ENCODE data around the gene LRRC23. TPM values are rescaled to one million over a fixed set of nuclear protein-coding genes. Genes with fewer than 3 reads are reported as not detected.

The LRRC23 gene
- polyA plus RNA-seq, 2 of the 4 experiments (the other 2 are of a cell fraction), result 19.1 to 33.3 TPM

DNA sequence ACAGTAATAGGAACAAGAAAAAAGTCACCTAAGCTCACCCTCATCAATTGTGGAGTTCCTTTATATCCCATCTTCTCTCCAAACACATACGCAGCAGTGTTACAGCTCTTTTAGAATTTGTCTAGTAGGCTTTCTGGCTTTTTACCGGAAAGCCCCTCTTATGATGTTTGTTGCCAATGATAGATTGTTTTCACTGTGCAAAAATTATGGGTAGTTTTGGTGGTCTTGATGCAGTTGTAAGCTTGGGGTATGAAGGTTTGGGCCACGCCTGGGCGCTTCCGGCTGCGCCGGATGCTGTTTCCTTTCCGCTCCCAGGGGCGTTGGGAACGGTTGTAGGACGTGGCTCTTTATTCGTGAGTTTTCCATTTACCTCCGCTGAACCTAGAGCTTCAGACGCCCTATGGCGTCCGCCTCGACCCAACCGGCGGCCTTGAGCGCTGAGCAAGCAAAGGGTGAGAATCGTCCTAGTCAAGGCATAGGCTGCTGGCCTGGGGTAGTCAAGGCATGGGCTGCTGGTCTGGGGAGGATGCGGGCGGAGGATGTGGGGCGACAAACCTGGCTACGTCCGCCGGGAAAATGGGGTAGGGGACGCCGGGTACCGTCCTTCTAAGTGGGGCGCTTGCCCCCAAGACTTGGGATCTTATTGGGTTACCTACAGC lies 39.2 kb downstream of the LRRC23 start, which contains the start of the genes C12orf57 and RNU7-1 (continued):
- TF ChIP-seq, protein P1, sequence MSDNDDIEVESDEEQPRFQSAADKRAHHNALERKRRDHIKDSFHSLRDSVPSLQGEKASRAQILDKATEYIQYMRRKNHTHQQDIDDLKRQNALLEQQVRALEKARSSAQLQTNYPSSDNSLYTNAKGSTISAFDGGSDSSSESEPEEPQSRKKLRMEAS (IDR thresholded peaks at IDR 0.05), result peak; percentile 55
- TF ChIP-seq NR3C1 (IDR thresholded peaks at IDR 0.05), result no peak
- TF ChIP-seq MAZ (IDR thresholded peaks at IDR 0.05; ENCODE audit: borderline replicate concordance, low read depth, low read length), result peak; percentile 66; the same call in 1 of the 2 replicates
- peak; percentile 82; the same call in 1 of the 2 replicates for TF ChIP-seq GATA3 (IDR thresholded peaks at IDR 0.05; ENCODE audit: borderline replicate concordance)
- TF ChIP-seq MYC (IDR thresholded peaks at IDR 0.05; ENCODE audit: borderline replicate concordance, low read length), result no peak
- no peak for TF ChIP-seq HDAC2 (IDR thresholded peaks at IDR 0.05)
- TF ChIP-seq RAD21 (conservative IDR thresholded peaks at IDR 0.05 in 1 of 2, IDR thresholded peaks at IDR 0.05 in 1 of 2), result peak in 1 of 2 experiments; percentile 11; a peak in 1 of 5 replicates
- no peak for TF ChIP-seq CHD4 (IDR thresholded peaks at IDR 0.05; ENCODE audit: borderline replicate concordance)
- TF ChIP-seq JUNB (IDR thresholded peaks at IDR 0.05), result peak; percentile 31; the same call in 1 of the 2 replicates
- TF ChIP-seq SMC3 (IDR thresholded peaks at IDR 0.05), result no peak
- TF ChIP-seq JUN (IDR thresholded peaks at IDR 0.05), result peak; percentile 100
- TF ChIP-seq EHF (CRISPR knock-in tag; IDR thresholded peaks at IDR 0.05), result peak; percentile 95
- no peak for TF ChIP-seq ZNF302 (CRISPR knock-in tag; IDR thresholded peaks at IDR 0.05)
- no peak for TF ChIP-seq KDM1A (IDR thresholded peaks at IDR 0.05; ENCODE audit: low read depth)
- TF ChIP-seq, protein P2, sequence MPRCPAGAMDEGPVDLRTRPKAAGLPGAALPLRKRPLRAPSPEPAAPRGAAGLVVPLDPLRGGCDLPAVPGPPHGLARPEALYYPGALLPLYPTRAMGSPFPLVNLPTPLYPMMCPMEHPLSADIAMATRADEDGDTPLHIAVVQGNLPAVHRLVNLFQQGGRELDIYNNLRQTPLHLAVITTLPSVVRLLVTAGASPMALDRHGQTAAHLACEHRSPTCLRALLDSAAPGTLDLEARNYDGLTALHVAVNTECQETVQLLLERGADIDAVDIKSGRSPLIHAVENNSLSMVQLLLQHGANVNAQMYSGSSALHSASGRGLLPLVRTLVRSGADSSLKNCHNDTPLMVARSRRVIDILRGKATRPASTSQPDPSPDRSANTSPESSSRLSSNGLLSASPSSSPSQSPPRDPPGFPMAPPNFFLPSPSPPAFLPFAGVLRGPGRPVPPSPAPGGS (IDR thresholded peaks at IDR 0.05), result peak; percentile 100
- no peak for TF ChIP-seq FOSL2 (IDR thresholded peaks at IDR 0.05)
- peak; percentile 78 for TF ChIP-seq FOSL2 (CRISPR knock-in tag; IDR thresholded peaks at IDR 0.05)
- TF ChIP-seq HOXB5 (CRISPR knock-in tag; IDR thresholded peaks at IDR 0.05), result peak; percentile 97
- TF ChIP-seq CBX2 (IDR thresholded peaks at IDR 0.05; ENCODE audit: borderline replicate concordance, low read depth), result peak; percentile 42; the same call in 1 of the 2 replicates
- TF ChIP-seq KDM5A (IDR thresholded peaks at IDR 0.05), result no peak
- no peak; the same call in 1 of the 2 replicates for TF ChIP-seq E2F6 (IDR thresholded peaks at IDR 0.05; ENCODE audit: borderline replicate concordance, low read depth)
- 0 out of 2 replicates have a peak, but pooled peaks have one; percentile 59 for TF ChIP-seq PHF8 (IDR thresholded peaks at IDR 0.05; ENCODE audit: borderline replicate concordance, low read depth)
- TF ChIP-seq MAFK (IDR thresholded peaks at IDR 0.05; ENCODE audit: partially characterized antibody), result peak; percentile 88
- peak; percentile 100 for TF ChIP-seq FOSB (CRISPR knock-in tag; IDR thresholded peaks at IDR 0.05)
- peak; percentile 56 for TF ChIP-seq POLR2AphosphoS2 (conservative IDR thresholded peaks at IDR 0.05; ENCODE audit: low read length)

DNA sequence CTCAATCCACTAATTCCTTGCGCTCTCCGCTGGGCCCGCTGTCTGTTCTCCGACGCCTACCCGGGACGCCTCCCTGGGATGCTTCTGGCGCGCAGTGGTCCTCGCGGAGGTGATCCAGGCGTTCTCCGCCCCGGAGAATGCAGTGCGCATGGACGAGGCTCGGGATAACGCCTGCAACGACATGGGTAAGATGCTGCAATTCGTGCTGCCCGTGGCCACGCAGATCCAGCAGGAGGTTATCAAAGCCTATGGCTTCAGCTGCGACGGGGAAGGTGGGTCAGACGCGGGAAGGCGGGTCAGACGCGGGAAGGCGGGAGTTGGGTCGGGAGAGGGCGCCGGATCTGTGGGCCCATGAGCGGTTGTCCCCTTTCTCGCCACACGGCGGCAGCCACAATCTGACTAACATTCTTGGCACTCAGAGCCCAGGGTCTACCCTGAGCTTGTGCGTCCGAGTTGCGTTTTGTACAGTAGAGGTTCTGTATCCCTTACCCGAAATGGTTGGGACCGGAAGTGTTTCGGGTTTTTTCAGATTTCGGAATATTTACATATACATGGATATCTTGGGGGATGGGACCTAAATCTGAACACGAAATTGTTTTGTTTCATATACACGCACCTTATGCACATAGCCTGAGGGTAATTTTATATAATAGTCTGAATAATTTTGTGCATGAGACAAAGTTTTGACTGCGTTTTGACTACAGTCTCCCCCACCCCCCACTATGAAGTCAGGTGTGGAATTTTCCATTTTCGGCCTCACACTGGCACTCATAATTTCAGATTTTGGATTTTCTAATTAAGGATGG lies 40.0 kb downstream of the LRRC23 start:
- ATAC-seq (peak; percentile 52 to 73), DNase-seq (ENCODE audit: low read depth in 1 of 2, low spot score in 1 of 2) (peak; percentile 93 to 97), FAIRE-seq (no peak)
- ChIA-PET POLR2A (interaction anchor here (0.6 to 6.1 kb wide), 31 partner anchors 10 to 244 kb away, joined by 3 to 174 read pairs (median 7); partner anchors contain the start of genes C1RL, CDCA3, COPS7A and EMG1), CTCF (interaction anchor here (0.6 to 22.6 kb wide), 26 partner anchors 10 to 697 kb away, joined by 3 to 370 read pairs (median 4); partner anchors contain the start of genes ATN1, C1RL, C1S and CDCA3)
- Histone ChIP-seq H3K4me2 (peak overlapping the region; percentile 88), H3K9me3 (no peaks in the 10 kb centered on the region), H3K4me3 (peak overlapping the region; percentile 59), H3K4me1 (peaks cover 36% of the 10 kb centered on the region), H3K27ac (peak overlapping the region; percentile 80 to 90)
- 2% methylated on average over 48 of the region's 48 CpGs for WGBS (ENCODE audit: missing lambda C conversion rate)
- TF ChIP-seq JUNB (IDR thresholded peaks at IDR 0.05) (no peak), MAZ (IDR thresholded peaks at IDR 0.05; ENCODE audit: borderline replicate concordance, low read depth, low read length) (no peak), KDM1A (IDR thresholded peaks at IDR 0.05; ENCODE audit: low read depth) (no peak), FOSL2 (IDR thresholded peaks at IDR 0.05) (no peak), FOSL2 (CRISPR knock-in tag; IDR thresholded peaks at IDR 0.05) (peak; percentile 46), ESRRA (IDR thresholded peaks at IDR 0.05; ENCODE audit: borderline replicate concordance, low read length) (no peak), CHD4 (IDR thresholded peaks at IDR 0.05; ENCODE audit: borderline replicate concordance) (no peak), RAD21 (conservative IDR thresholded peaks at IDR 0.05 in 1 of 2, IDR thresholded peaks at IDR 0.05 in 1 of 2) (peak; percentile 87), NPAS2 (CRISPR knock-in tag; IDR thresholded peaks at IDR 0.05; ENCODE audit: borderline replicate concordance) (no peak), REST (IDR thresholded peaks at IDR 0.05) (no peak), HOXB13 (CRISPR knock-in tag; IDR thresholded peaks at IDR 0.05; ENCODE audit: low read depth) (no peak)
- TF ChIP-seq, protein P2 (IDR thresholded peaks at IDR 0.05), result no peak

Measured in A549 (cell line).